ENCODE measurements around the gene ARCN1.

ARCN1 gene

DNA sequence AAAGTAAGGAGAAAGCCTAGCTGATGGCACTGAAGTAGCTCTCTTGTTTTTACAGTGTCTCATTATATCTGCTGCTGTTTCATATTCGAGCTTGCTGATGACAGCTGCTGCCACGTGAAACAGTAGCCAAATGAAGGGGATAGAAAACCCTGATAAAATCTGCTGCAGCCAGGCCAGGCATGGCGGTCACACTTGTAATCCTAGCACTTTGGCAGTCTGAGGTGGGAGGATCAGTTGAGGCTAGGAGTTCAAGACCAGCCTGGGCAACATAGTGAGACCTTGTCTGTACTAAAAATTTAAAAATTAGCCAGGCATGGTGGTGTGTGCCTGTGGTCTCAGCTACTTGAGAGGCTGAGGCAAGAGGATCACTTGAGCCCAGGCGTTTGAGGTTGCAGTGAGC, 19.9 kb upstream of the ARCN1 start:
- DNase-seq: no peak
- Histone ChIP-seq H3K9me3 (ENCODE audit: control insufficient read depth, low read length) (no peaks in the 10 kb centered on the region), H3K27me3 (ENCODE audit: control insufficient read depth in 1 of 2, insufficient read depth in 1 of 2, low read length in 2 of 2) (no peaks in the 10 kb centered on the region), H3K36me3 (ENCODE audit: control insufficient read depth in 1 of 2, insufficient read depth in 2 of 2, low read depth in 1 of 2, low read length in 2 of 2) (peaks cover 34 to 64% of the 10 kb centered on the region in 2 experiments), H3K27ac (ENCODE audit: low read length, poor library complexity, severe bottlenecking) (no peak overlapping the region), H2BK15ac (ENCODE audit: low read depth, poor library complexity, severe bottlenecking) (no peak overlapping the region), H2BK5ac (ENCODE audit: low read depth, low read length, poor library complexity, severe bottlenecking) (no peak overlapping the region), H4K8ac (ENCODE audit: low read length) (no peak overlapping the region), H3K4me1 (ENCODE audit: control insufficient read depth, insufficient read depth, low read depth, low read length) (no peaks in the 10 kb centered on the region), H3K18ac (ENCODE audit: low read depth in 1 of 2, low read length in 2 of 2) (no peak overlapping the region), H3K23ac (ENCODE audit: low read length in 2 of 2) (no peak overlapping the region), H3K79me1 (replicated peaks; ENCODE audit: low read length, poor library complexity, severe bottlenecking) (no peaks in the 10 kb centered on the region), H3K4me2 (ENCODE audit: low read length, poor library complexity, severe bottlenecking) (no peak overlapping the region), H2BK12ac (ENCODE audit: low read length in 2 of 2) (no peak overlapping the region), H3K14ac (ENCODE audit: low read length in 2 of 2) (no peak overlapping the region), H3K9ac (ENCODE audit: low read length) (no peak overlapping the region), H3K4me3 (ENCODE audit: insufficient read depth in 1 of 2, low read depth in 1 of 2, low read length in 2 of 2) (no peak overlapping the region), H4K91ac (ENCODE audit: low read length) (no peak overlapping the region), H2BK120ac (ENCODE audit: low read depth, low read length) (no peak overlapping the region), H2AK5ac (ENCODE audit: low read length, severe bottlenecking) (no peak overlapping the region), H3K4ac (ENCODE audit: low read depth in 1 of 2, low read length in 2 of 2) (no peak overlapping the region), H2AFZ (ENCODE audit: low read depth, low read length) (no peak overlapping the region)
- WGBS: 98% methylated on average over 4 of the region's 4 CpGs

DNA sequence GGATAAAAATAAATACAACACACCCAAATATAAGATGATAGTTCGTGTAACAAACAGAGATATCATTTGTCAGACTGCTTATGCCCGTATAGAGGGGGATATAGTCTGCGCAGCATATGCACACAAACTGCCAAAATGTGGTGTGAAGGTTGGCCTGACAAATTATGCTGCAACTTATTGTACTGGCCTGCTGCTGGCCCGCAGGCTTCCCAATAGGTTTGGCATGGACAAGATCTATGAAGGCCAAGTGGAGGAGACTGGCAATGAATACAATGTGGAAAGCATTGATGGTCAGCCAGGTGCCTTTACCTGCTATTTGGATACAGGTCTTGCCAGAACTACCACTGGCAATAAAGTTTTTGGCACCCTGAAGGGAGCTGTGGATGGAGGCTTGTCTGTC, 11.4 kb upstream of the ARCN1 start:
- peaks cover 10% of the 10 kb centered on the region for H3K79me1 ChIP-seq (replicated peaks; ENCODE audit: low read length, poor library complexity, severe bottlenecking)
- no peak overlapping the region for H3K27ac ChIP-seq (ENCODE audit: low read length, poor library complexity, severe bottlenecking)
- no peak overlapping the region for H3K4me2 ChIP-seq (ENCODE audit: low read length, poor library complexity, severe bottlenecking)
- 83% methylated on average over 4 of the region's 4 CpGs for WGBS
- H3K4ac ChIP-seq (ENCODE audit: low read depth in 1 of 2, low read length in 2 of 2): no peak overlapping the region
- H3K23ac ChIP-seq (ENCODE audit: low read length in 2 of 2): no peak overlapping the region
- H4K91ac ChIP-seq (ENCODE audit: low read length): no peak overlapping the region
- no peak overlapping the region for H2AFZ ChIP-seq (ENCODE audit: low read depth, low read length)
- no peak overlapping the region for H3K4me3 ChIP-seq (ENCODE audit: insufficient read depth in 1 of 2, low read depth in 1 of 2, low read length in 2 of 2)
- no peak overlapping the region for H2BK15ac ChIP-seq (ENCODE audit: low read depth, poor library complexity, severe bottlenecking)
- H3K18ac ChIP-seq (ENCODE audit: low read depth in 1 of 2, low read length in 2 of 2): no peak overlapping the region
- no peak overlapping the region for H2BK120ac ChIP-seq (ENCODE audit: low read depth, low read length)
- H3K9me3 ChIP-seq (ENCODE audit: control insufficient read depth, low read length): no peaks in the 10 kb centered on the region
- H3K9ac ChIP-seq (ENCODE audit: low read length): no peak overlapping the region
- H3K14ac ChIP-seq (ENCODE audit: low read length in 2 of 2): no peak overlapping the region
- H2BK5ac ChIP-seq (ENCODE audit: low read depth, low read length, poor library complexity, severe bottlenecking): no peak overlapping the region
- no peak overlapping the region for H2AK5ac ChIP-seq (ENCODE audit: low read length, severe bottlenecking)
- H4K8ac ChIP-seq (ENCODE audit: low read length): no peak overlapping the region
- DNase-seq: no peak
- peaks cover 2% of the 10 kb centered on the region for H3K4me1 ChIP-seq (ENCODE audit: control insufficient read depth, insufficient read depth, low read depth, low read length)
- peaks cover 14 to 50% of the 10 kb centered on the region in 2 experiments for H3K36me3 ChIP-seq (ENCODE audit: control insufficient read depth in 1 of 2, insufficient read depth in 2 of 2, low read depth in 1 of 2, low read length in 2 of 2)
- H2BK12ac ChIP-seq (ENCODE audit: low read length in 2 of 2): no peak overlapping the region
- H3K27me3 ChIP-seq (ENCODE audit: control insufficient read depth in 1 of 2, insufficient read depth in 1 of 2, low read length in 2 of 2): no peaks in the 10 kb centered on the region

DNA sequence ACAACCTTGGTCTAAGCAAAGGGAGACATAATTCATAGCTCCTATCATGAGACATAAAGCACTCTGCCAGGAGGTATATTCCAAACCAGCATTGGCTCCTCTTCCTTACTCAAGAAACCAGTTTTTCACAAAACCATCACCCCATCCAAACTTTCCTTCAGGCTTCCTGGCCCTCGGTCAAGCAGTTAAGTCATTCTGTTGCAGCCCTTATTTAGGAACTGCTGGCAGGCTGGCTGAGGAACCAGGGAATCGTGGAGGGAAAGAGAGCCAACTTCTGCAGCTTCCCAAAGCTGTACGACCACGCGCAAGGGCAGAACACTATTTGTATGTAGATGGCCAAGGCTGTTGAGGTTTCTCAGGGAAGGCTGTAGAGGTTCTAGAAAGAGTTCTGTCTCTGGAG, 7.2 kb upstream of the ARCN1 start:
- Histone ChIP-seq H3K23ac (ENCODE audit: low read length in 2 of 2) (no peak overlapping the region), H3K4ac (ENCODE audit: low read depth in 1 of 2, low read length in 2 of 2) (no peak overlapping the region), H3K4me2 (ENCODE audit: low read length, poor library complexity, severe bottlenecking) (no peak overlapping the region), H3K9me3 (ENCODE audit: control insufficient read depth, low read length) (no peaks in the 10 kb centered on the region), H3K4me3 (ENCODE audit: insufficient read depth in 1 of 2, low read depth in 1 of 2, low read length in 2 of 2) (peak overlapping the region in 1 of 2 experiments; percentile 81), H2BK120ac (ENCODE audit: low read depth, low read length) (no peak overlapping the region), H2AK5ac (ENCODE audit: low read length, severe bottlenecking) (peak overlapping the region; percentile 35), H2BK12ac (ENCODE audit: low read length in 2 of 2) (no peak overlapping the region), H4K91ac (ENCODE audit: low read length) (no peak overlapping the region), H2BK5ac (ENCODE audit: low read depth, low read length, poor library complexity, severe bottlenecking) (no peak overlapping the region), H3K27ac (ENCODE audit: low read length, poor library complexity, severe bottlenecking) (no peak overlapping the region), H3K79me1 (replicated peaks; ENCODE audit: low read length, poor library complexity, severe bottlenecking) (peaks cover 10% of the 10 kb centered on the region), H3K14ac (ENCODE audit: low read length in 2 of 2) (no peak overlapping the region), H3K27me3 (ENCODE audit: control insufficient read depth in 1 of 2, insufficient read depth in 1 of 2, low read length in 2 of 2) (no peaks in the 10 kb centered on the region), H3K36me3 (ENCODE audit: control insufficient read depth in 1 of 2, insufficient read depth in 2 of 2, low read depth in 1 of 2, low read length in 2 of 2) (peaks cover 2 to 22% of the 10 kb centered on the region in 2 experiments), H4K8ac (ENCODE audit: low read length) (no peak overlapping the region), H3K18ac (ENCODE audit: low read depth in 1 of 2, low read length in 2 of 2) (no peak overlapping the region), H3K4me1 (ENCODE audit: control insufficient read depth, insufficient read depth, low read depth, low read length) (peaks cover 2% of the 10 kb centered on the region), H2BK15ac (ENCODE audit: low read depth, poor library complexity, severe bottlenecking) (no peak overlapping the region), H3K9ac (ENCODE audit: low read length) (peak overlapping the region; percentile 93), H2AFZ (ENCODE audit: low read depth, low read length) (no peak overlapping the region)
- no peak for DNase-seq
- WGBS: 66% methylated on average over 3 of the region's 5 CpGs

DNA sequence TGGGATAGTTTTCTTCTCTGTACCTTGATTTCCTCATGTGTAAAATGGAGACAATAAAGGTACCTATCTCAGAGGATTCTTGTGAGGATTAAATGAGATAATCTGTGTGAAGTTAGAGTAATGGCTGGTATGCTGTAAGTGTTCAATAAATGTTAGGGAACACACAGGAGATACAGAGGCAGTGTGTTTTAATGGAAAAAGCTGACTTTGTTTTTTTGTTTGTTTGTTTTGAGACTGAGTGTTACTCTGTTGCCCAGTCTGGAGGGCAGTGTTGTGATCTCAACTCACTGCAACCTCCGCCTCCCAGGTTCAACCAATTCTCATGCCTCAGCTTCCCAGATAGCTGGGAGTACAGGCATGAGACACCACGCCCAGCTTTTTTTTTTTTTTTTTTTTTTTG, 2.5 kb upstream of the ARCN1 start:
- no peak overlapping the region for H2AFZ ChIP-seq (ENCODE audit: low read depth, low read length)
- no peak overlapping the region for H3K27ac ChIP-seq (ENCODE audit: low read length, poor library complexity, severe bottlenecking)
- no peak overlapping the region for H3K4ac ChIP-seq (ENCODE audit: low read depth in 1 of 2, low read length in 2 of 2)
- H3K4me1 ChIP-seq (ENCODE audit: control insufficient read depth, insufficient read depth, low read depth, low read length): peaks cover 5% of the 10 kb centered on the region
- H4K8ac ChIP-seq (ENCODE audit: low read length): no peak overlapping the region
- no peak overlapping the region for H2BK5ac ChIP-seq (ENCODE audit: low read depth, low read length, poor library complexity, severe bottlenecking)
- H3K18ac ChIP-seq (ENCODE audit: low read depth in 1 of 2, low read length in 2 of 2): no peak overlapping the region
- H4K91ac ChIP-seq (ENCODE audit: low read length): no peak overlapping the region
- no peak overlapping the region for H2BK15ac ChIP-seq (ENCODE audit: low read depth, poor library complexity, severe bottlenecking)
- H3K36me3 ChIP-seq (ENCODE audit: control insufficient read depth in 1 of 2, insufficient read depth in 2 of 2, low read depth in 1 of 2, low read length in 2 of 2): peaks cover 0 to 6% of the 10 kb centered on the region in 2 experiments
- no peak overlapping the region for H3K9ac ChIP-seq (ENCODE audit: low read length)
- no peak overlapping the region for H2BK120ac ChIP-seq (ENCODE audit: low read depth, low read length)
- no peak overlapping the region for H3K4me3 ChIP-seq (ENCODE audit: insufficient read depth in 1 of 2, low read depth in 1 of 2, low read length in 2 of 2)
- no peak overlapping the region for H3K4me2 ChIP-seq (ENCODE audit: low read length, poor library complexity, severe bottlenecking)
- no peaks in the 10 kb centered on the region for H3K27me3 ChIP-seq (ENCODE audit: control insufficient read depth in 1 of 2, insufficient read depth in 1 of 2, low read length in 2 of 2)
- H2BK12ac ChIP-seq (ENCODE audit: low read length in 2 of 2): no peak overlapping the region
- H3K9me3 ChIP-seq (ENCODE audit: control insufficient read depth, low read length): no peaks in the 10 kb centered on the region
- no peak for DNase-seq
- WGBS: 79% methylated on average over 2 of the region's 2 CpGs
- H3K14ac ChIP-seq (ENCODE audit: low read length in 2 of 2): no peak overlapping the region
- H3K23ac ChIP-seq (ENCODE audit: low read length in 2 of 2): no peak overlapping the region
- H2AK5ac ChIP-seq (ENCODE audit: low read length, severe bottlenecking): no peak overlapping the region
- peaks cover 4% of the 10 kb centered on the region for H3K79me1 ChIP-seq (replicated peaks; ENCODE audit: low read length, poor library complexity, severe bottlenecking)
